HG03095 (cell line): ENCODE data around the gene SPRN.
"Not testable (repeated sequence)": the region's sequence is repeated elsewhere in the genome, so short reads cannot be mapped to it uniquely, and the experiment has no call there.

Experiments used
- ATAC-seq: cut with Tn5 transposase; IDR thresholded peaks from one replicate; pipeline ENCODE4 v1.9.1; 2021; ENCODE audit warnings: moderate library complexity; ENCODE audit not compliant: unreplicated experiment

The SPRN gene

DNA sequence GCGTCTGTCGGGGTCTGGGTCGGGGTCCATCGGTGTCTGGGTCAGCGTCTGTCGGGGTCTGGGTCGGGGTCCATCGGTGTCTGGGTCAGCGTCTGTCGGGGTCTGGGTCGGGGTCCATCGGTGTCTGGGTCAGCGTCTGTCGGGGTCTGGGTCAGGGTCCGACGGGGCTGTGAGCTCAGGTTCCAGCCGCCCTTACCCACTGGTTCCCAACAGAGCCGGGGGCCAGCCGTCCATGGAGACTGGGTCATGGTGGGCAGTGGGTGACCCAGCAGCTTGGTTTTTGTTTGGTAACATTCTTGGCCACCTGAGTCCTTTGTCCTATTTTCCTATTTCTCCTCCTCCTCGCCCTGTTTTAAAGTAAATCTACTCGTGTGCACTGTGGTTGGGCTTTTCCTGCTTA lies 16.9 kb upstream of the SPRN start:
- ATAC-seq = not testable (repeated sequence)

GRCh38 chr10:133440633-133441285 lies 16.3 kb upstream of the SPRN start:
- no peak for ATAC-seq

DNA sequence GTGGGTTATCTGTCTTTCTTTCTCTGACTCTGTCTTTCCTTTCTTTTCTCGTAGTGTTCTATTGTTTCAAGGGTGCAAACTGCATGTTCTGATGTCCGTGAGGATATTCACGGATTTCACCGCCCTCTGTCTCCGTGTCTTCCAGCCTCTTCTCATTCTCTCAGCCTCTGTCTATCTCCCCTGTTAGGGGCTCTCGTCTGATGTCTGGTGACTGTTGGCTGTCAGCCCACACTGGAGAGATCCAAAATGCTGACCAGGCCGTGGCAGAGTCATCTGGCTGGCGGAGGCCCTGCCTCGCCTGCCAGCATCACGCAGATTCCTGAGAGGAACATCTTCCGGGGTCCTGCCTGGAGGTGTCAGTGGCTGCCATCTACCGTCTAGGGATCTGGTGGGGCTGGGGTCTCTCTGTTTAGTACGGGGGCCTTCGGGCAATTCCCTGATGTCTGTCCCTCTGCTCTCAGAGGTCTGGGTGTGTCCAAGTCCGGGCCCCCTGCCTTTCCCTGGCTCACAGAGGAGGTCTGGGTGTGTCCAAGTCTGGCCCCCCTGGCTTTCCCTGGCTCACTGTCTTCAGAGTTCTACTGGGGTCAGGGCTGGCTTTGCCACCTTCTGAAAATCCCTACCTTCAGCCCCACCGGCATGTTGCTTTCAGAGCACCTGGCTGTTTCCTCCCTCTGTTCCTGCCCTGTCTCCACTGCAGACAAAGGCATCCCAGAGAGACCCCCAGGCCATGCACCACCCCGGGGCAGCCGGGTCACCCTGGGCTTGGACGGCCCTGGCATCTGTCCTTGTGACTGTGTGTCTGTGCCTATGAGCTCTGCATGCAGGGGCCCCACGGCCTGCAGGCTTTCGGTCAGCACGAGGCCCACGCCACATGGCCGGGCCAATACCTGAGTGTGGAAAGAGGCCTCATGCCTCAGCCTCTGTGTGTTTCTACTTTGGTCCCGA lies 15.4 kb upstream of the SPRN start:
- no peak for ATAC-seq

- peak; percentile 55 for ATAC-seq
These were observed 14.4 kb upstream of the SPRN start for GRCh38 chr10:133438711-133439273.

DNA sequence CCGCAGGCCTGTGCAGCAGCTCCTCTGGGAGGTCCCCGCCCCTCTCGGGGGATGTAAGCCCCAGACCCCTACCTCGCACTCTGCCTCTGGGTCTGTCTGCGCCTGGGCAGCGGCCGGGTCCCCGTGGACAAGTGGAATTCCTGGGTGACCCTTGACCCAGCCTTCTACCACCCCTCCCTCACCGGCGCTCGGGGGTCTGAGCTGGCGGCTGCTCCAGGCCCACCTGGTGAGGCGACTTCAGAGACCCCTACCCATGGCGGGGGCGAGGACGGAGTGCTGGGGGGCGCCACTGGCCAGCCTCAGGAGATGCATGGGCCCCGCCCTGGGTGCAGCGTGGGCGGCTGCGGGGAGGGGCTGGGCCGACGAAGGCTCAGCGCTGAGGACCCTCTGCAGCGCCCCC lies 8.4 kb upstream of the SPRN start:
- not testable (repeated sequence) for ATAC-seq

- not testable (repeated sequence) for ATAC-seq
These were observed 7.6 kb upstream of the SPRN start for GRCh38 chr10:133431888-133432613.

- not testable (repeated sequence) for ATAC-seq
These were observed 5.1 kb upstream of the SPRN start for GRCh38 chr10:133429571-133429970.

GRCh38 chr10:133424102-133424501 lies 323 bp downstream of the SPRN start:
- not testable (repeated sequence) for ATAC-seq

- no peak for ATAC-seq
These were observed 1.3 kb downstream of the SPRN start for GRCh38 chr10:133422807-133423771.

- no peak for ATAC-seq
These were observed 2.1 kb downstream of the SPRN start for GRCh38 chr10:133422223-133422806.

DNA sequence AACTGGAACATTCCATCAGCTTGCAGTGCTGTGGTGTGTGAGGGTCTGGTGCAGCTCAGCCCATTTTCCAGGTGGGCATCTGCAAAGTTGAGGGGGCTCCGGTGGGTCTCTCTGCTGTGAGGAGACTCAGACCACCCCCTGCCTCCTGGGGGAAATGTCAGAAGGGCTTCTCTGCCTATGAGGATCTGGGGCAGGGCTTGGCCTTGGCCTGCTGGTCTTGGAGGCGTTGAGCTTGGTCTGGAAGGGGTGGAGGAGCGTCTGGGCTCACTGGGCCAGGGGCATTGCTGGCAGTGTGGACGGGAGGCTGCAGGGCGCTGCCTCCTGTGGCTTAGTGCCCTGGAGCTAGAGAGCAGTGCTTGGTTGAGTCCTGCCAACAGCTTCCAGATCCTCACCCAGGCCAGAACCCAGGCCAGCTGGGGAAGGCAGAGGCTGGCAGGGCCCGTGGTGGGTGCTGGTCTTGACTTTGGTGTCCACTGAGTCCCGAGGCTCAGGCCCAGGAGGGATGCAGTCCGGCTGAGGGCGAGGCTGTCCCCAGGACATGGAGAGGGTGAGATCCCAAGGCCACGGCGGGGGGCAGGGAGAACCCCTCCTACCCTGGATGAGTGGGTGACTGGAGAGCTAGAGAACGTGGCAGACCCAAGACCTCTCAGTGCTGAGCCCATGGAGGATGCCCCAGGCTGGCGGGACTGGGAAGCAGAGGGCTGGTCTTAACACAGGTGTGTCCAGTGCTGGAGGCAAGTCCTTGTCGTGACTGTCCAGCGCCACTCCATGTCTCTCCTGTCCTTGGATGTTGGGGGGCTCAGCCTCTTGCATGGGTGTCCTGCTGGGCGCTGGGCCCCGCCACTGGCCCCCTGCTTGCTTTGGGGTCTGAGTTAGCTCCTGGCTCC lies 2.8 kb downstream of the SPRN start:
- no peak for ATAC-seq

DNA sequence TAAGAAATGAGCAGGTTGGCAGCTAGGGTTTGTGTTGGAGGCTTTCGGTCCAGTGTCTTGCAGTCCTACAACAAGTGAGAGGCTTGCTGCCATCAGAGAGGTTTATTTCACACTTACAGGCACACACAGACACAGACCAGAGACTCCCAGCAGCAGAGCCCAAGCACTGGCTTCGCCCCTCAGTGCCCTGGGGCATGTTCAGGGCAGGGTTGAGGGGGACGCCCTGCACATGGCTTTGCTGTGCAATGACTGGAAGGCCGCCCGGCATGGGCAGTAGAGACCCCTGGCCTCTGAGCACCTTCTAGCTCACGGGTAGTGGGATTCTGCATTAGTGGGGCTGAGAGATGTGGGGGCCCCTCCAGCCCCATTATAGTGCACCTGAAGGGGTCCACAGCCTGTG lies 3.8 kb downstream of the SPRN start:
- no peak for ATAC-seq

GRCh38 chr10:133420028-133420427 lies 4.4 kb downstream of the SPRN start:
- ATAC-seq = no peak

DNA sequence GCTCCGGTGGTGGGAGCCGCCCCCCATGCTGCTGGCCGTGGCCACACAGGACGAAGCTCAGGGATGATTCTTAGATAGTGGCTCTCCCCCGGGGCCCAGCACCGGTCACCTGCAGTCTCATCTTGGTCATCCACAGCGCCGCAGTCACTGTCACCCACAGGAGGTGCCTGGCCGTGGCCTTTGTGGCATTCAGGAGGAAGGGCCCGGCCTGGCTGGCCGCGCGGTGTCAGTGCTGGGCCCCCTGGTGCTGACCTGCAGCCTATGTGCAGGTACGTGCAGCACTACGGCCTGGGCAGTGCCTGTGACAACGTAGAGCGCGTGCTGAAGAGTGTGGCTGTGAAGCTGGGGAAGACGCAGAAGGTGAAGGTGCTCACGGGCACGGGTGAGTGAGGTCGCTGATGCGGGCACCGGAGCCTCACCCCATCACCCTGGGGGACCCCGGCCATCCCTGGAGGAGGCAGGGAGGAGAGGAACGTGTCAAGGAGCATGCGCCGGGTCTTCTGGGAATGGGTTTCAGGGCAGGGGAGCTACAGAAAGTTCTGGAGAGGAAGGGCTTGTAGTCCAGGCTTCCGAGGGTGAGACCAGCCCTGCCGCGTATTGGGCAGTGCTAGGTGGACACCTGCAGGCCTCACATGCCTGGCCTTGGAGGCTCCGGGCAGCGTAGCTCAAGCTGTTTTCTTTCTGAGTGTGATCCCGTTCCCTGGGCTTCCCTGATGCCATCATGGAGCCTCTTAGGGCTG lies 5.0 kb downstream of the SPRN start:
- no peak for ATAC-seq

- no peak for ATAC-seq
These were observed 6.0 kb downstream of the SPRN start for GRCh38 chr10:133418289-133418993.

DNA sequence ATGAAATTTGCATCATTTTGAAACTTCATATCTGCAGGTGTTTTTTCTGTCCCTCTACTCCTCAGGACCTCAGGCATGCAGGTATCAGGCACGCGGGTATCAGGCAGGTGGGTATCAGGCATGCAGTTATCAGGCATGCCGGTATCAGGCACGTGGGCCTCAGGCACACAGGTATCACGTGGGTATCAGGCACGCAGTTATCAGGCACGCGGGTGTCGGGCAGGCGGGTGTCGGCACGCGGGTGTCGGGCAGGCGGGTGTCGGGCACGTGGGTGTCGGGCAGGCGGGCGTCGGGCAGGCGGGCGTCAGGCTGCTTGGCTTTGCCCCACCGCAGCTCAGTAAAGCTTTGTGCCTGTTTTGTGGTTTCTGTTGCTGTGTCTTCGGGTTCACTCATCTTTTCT lies 8.7 kb downstream of the SPRN start:
- ATAC-seq = no peak

DNA sequence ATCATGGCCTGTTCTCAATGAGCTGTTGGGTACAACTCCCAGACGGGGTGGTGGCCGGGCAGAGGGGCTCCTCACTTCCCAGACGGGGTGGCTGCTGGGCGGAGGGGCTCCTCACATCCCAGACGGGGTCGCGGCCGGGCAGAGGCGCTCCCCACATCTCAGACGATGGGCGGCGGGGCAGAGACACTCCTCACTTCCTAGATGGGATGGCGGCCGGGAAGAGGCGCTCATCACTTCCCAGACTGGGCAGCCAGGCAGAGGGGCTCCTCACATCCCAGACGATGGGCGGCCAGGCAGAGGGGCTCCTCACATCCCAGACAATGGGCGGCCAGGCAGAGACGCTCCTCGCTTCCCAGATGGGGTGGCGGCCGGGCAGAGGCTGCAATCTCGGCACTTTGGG lies 10.0 kb downstream of the SPRN start:
- not testable (repeated sequence) for ATAC-seq

DNA sequence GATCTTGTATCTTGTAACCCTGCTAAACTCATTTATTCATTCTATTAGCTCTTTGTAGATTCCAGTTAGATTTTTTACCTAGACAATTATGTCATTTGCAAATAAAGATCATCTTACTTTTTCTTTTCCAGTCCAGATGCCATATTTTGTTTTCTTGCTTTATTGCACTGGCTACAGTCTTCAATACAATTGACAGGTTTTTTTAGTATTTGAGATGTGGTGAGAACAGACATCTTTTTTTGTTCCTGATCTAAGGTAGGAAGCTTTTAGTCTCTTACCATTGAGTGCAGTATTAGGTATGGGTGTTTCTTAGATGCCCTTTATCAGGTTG lies 12.1 kb downstream of the SPRN start:
- no peak for ATAC-seq
